Type B pancreatic cell (in vitro differentiated cells): ENCODE results near the gene HYAL2. TPM values are rescaled to one million over a fixed set of nuclear protein-coding genes. Genes with fewer than 3 reads are reported as not detected.

Experiments
- DNase-seq: peaks from one replicate; pipeline ENCODE4 v3.0.0; 2021; ENCODE audit warnings: mixed read lengths; ENCODE audit not compliant: unreplicated experiment; ENCODE audit errors: extremely low spot score
- H3K27ac Mint-ChIP-seq: 2 replicates; pipeline ENCODE4 v1.8.0; 2021; ENCODE audit warnings: mild to moderate bottlenecking, mixed read lengths
- H3K27me3 Mint-ChIP-seq: 2 replicates; pipeline ENCODE4 v1.8.0; 2021; ENCODE audit warnings: mixed read lengths
- H3K36me3 Mint-ChIP-seq: 2 replicates; pipeline ENCODE4 v1.8.0; 2021; ENCODE audit warnings: mixed read lengths
- H3K4me1 Mint-ChIP-seq: one replicate; pipeline ENCODE4 v1.8.0; 2021; ENCODE audit warnings: mixed read lengths; ENCODE audit not compliant: unreplicated experiment
- H3K4me3 Mint-ChIP-seq: 2 replicates; pipeline ENCODE4 v1.8.0; 2021; ENCODE audit warnings: mild to moderate bottlenecking, mixed read lengths
- H3K9me3 Mint-ChIP-seq: 2 replicates; pipeline ENCODE4 v1.8.0; 2021; ENCODE audit warnings: mixed read lengths
- long read RNA-seq: library from polyadenylated mRNA; unstranded; transcript quantifications from one replicate; pipeline ENCODE4 v2.0.0, GENCODE V29; 2020
- total RNA-seq: library from RNA; stranded (reverse); gene quantifications from 2 replicates; pipeline ENCODE4 v1.2.1, GENCODE V29; 2021; ENCODE audit warnings: low replicate concordance
- TF ChIP-seq, protein P1 (sequence below): fragments of 200-600 bp; sonication (generic); conservative IDR thresholded peaks from 2 replicates; pipeline ENCODE4 v1.5.0; 2021; ENCODE audit warnings: antibody characterized with exemption, mild to moderate bottlenecking

HYAL2 gene, protein sequence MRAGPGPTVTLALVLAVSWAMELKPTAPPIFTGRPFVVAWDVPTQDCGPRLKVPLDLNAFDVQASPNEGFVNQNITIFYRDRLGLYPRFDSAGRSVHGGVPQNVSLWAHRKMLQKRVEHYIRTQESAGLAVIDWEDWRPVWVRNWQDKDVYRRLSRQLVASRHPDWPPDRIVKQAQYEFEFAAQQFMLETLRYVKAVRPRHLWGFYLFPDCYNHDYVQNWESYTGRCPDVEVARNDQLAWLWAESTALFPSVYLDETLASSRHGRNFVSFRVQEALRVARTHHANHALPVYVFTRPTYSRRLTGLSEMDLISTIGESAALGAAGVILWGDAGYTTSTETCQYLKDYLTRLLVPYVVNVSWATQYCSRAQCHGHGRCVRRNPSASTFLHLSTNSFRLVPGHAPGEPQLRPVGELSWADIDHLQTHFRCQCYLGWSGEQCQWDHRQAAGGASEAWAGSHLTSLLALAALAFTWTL
- total RNA-seq = 46.6 and 52.5 TPM in 2 replicates
- long read RNA-seq, full-length matches to known transcripts = 6 of 12 reads
- long read RNA-seq, partial matches to known transcripts = 0 of 12 reads
- long read RNA-seq, other reads (novel, unspliced or antisense) = 6 of 12 reads

DNA sequence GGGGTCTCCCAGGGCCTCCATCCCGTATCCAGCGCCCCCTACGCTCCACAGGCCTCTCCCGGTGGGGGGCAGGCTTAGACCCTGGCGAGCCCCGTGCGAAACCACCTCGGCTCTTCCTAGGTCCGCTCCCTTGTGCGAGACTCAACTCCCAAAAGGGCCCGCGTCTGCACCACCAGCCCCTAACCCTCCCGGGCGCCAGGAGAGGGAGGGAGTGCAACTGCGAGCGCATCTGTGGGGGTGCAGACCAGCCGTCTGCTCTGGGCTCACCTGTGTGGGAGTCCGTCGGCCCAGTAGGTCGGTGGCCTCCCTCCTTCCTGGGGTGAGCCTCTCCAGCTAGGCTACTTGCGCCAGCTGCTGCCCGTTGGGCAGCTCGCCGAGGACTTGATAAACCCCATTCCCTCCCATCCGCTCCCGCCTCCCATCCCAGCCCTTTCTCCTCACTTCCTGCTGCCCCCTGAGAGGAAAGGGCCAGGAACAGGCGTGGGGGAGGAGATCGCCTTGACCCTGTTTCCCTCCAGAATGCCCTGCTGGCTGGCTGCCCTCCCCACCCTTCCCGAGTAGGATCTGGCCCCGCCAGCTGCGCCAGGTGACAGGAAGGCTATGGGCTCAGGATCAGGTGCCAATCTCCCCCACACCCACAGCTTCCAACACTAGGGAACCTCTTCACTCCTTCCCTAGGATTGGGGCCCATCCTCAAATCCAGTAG, at the start of gene HYAL2:
Gene HYAL2 (minus strand): TSS at position 360 of the 706 bp plus-strand sequence. CDS start 2,256 bp downstream, outside the sequence.
- H3K27ac Mint-ChIP-seq = peak within 1 kb of the TSS; percentile 95
- H3K9me3 Mint-ChIP-seq = no peaks in the 10 kb centered on the region
- no peak for DNase-seq
- TF ChIP-seq, protein P1, sequence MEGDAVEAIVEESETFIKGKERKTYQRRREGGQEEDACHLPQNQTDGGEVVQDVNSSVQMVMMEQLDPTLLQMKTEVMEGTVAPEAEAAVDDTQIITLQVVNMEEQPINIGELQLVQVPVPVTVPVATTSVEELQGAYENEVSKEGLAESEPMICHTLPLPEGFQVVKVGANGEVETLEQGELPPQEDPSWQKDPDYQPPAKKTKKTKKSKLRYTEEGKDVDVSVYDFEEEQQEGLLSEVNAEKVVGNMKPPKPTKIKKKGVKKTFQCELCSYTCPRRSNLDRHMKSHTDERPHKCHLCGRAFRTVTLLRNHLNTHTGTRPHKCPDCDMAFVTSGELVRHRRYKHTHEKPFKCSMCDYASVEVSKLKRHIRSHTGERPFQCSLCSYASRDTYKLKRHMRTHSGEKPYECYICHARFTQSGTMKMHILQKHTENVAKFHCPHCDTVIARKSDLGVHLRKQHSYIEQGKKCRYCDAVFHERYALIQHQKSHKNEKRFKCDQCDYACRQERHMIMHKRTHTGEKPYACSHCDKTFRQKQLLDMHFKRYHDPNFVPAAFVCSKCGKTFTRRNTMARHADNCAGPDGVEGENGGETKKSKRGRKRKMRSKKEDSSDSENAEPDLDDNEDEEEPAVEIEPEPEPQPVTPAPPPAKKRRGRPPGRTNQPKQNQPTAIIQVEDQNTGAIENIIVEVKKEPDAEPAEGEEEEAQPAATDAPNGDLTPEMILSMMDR = no peak
- peaks cover 25% of the 10 kb centered on the region for H3K4me1 Mint-ChIP-seq
- peak within 1 kb of the TSS; percentile 89 for H3K4me3 Mint-ChIP-seq
- no peaks in the 10 kb centered on the region for H3K27me3 Mint-ChIP-seq
- peaks cover 7% of the 10 kb centered on the region for H3K36me3 Mint-ChIP-seq

DNA sequence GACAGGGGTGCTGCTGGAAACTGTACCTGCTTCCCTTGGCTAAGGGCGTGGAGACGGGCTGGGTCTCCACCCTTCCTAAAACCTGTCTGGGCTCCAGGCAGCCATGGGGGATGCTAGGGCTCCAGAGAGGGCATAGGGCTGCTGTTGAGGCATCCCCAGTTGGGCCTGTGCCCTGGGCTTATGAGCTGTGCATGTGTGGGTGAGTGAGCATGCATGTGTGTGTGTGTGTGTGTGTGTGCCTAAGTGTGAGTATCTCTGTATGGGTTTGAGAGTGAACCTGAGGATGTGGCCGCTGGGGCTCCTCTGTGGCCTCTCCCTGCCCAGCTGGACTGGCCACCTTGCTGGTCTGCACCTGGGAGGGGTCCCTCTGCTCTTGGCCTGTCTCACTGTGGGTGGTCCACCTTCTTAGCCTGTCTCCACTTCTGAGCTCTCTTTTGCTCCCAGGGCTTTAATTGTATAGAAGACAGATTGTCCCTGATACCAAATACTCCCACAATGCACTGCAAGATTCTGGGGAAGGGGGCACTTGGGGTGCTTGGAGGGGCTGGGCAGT, 48.7 kb upstream of the HYAL2 start:
- H3K36me3 Mint-ChIP-seq = no peaks in the 10 kb centered on the region
- peak overlapping the region; percentile 56 for H3K27ac Mint-ChIP-seq
- peaks cover 12% of the 10 kb centered on the region for H3K4me1 Mint-ChIP-seq
- no peaks in the 10 kb centered on the region for H3K27me3 Mint-ChIP-seq
- no peak for DNase-seq
- H3K9me3 Mint-ChIP-seq = no peaks in the 10 kb centered on the region
- TF ChIP-seq, protein P1 = no peak
- no peak overlapping the region for H3K4me3 Mint-ChIP-seq

DNA sequence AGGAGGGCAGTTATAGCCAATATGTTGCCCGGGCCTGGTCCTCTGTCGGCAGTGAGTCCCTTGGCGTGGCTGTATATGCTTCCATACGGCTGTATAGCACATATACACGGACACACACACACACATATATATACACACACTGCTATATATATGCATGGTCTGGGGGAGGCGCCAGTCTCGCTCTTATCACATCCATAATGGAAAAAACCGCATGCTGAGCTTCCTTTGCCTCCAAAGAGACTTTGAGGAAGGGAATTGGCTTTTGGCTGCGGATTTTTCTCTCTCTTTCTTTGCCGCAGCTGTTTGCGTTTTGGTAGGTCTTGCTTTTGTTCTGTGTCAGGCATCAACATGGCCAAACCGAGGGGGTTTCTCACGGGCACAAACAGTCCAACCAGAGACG, 48.0 kb upstream of the HYAL2 start:
- H3K4me3 Mint-ChIP-seq = no peak overlapping the region
- peak overlapping the region; percentile 53 for H3K27ac Mint-ChIP-seq
- H3K36me3 Mint-ChIP-seq = no peaks in the 10 kb centered on the region
- peaks cover 12% of the 10 kb centered on the region for H3K4me1 Mint-ChIP-seq
- TF ChIP-seq, protein P1 = peak; percentile 55
- no peak for DNase-seq
- H3K9me3 Mint-ChIP-seq = no peaks in the 10 kb centered on the region
- no peaks in the 10 kb centered on the region for H3K27me3 Mint-ChIP-seq

DNA sequence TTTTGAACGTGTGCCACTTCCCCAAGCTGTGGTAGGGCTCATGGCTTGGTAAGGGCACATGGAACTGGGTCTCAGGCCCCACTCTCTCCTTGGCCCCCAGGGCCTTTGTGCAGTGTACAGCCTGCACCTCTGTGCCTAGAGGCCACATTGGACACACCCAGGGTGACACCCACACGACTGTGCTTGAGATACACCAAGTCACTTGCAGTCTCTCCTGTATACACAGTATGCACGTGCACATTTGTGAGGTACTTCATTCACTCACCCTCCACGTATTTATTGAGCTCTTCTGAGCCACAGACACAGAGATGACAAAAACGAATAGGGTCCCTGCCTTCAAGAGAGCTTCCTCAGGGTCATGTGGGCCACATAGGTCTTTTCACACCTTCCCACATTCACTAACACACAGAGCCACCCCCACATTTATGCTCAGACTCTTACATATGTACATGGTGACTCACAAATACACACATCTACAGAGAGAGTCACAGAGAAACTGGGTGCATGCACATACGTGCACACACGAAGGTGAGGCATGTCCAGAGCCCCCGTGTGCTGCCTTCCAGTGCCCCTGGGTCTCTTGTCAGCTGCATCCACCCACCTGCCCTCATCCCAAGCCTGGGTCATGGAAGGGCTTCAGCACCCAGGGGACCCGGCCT, 46.6 kb upstream of the HYAL2 start:
- Mint-ChIP-seq H3K4me1 (peaks cover 12% of the 10 kb centered on the region), H3K4me3 (no peak overlapping the region), H3K9me3 (no peaks in the 10 kb centered on the region), H3K27me3 (no peaks in the 10 kb centered on the region), H3K36me3 (no peaks in the 10 kb centered on the region), H3K27ac (no peak overlapping the region)
- no peak for DNase-seq
- TF ChIP-seq, protein P1 = no peak

DNA sequence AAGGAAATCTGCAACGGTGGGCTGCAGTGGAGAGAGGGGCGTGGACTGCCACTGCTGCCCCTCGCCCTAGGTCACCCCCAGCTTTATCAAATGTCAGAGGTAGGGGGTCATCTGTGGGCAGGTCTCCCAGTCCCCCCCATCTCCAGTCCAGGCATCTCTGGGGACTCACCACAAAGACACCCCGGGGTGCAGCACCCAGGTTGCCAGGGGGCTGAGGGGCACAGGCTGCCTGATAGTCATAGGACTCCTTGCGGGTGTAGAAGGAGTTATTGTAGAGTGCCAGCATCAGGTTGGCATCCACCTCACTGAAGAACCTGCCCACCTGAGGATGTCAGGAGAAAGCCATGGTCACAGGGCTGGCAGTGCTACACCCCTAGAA, 43.3 kb upstream of the HYAL2 start:
- DNase-seq = no peak
- peaks cover 4% of the 10 kb centered on the region for H3K4me1 Mint-ChIP-seq
- no peaks in the 10 kb centered on the region for H3K36me3 Mint-ChIP-seq
- TF ChIP-seq, protein P1 = no peak
- H3K27me3 Mint-ChIP-seq = no peaks in the 10 kb centered on the region
- no peak overlapping the region for H3K27ac Mint-ChIP-seq
- H3K9me3 Mint-ChIP-seq = no peaks in the 10 kb centered on the region
- peak overlapping the region; percentile 85 for H3K4me3 Mint-ChIP-seq
